Measurements from ENCODE around the gene PITPNM2. TPM values are rescaled to one million over a fixed set of nuclear protein-coding genes. Genes with fewer than 3 reads are reported as not detected.

Gene PITPNM2
- total RNA-seq, 1 donor from 2014 or later: 10.4 TPM

Other genes starting within 250 kb of the PITPNM2 start
- 4.1 TPM for gene ABCB9, start 184.6 kb downstream of the PITPNM2 start, total RNA-seq
- 8.8 TPM for gene OGFOD2, start 175.8 kb downstream of the PITPNM2 start, total RNA-seq
- 90.4 TPM for gene ARL6IP4, start 170.4 kb downstream of the PITPNM2 start, total RNA-seq
- 62.9 TPM for gene MPHOSPH9, start 82.1 kb upstream of the PITPNM2 start, total RNA-seq
- 11.4 TPM for gene MTRFR, start 82.3 kb upstream of the PITPNM2 start, total RNA-seq
- 79.8 TPM for gene CDK2AP1, start 120.8 kb upstream of the PITPNM2 start, total RNA-seq
- 24.5 TPM for gene SBNO1, start 213.8 kb upstream of the PITPNM2 start, total RNA-seq
- gene KMT5A, start 233.0 kb upstream of the PITPNM2 start, total RNA-seq: 37.0 TPM

Measured in tongue (tissue), 1 donor.